ENCODE data around the gene DOHH.

The DOHH gene, protein sequence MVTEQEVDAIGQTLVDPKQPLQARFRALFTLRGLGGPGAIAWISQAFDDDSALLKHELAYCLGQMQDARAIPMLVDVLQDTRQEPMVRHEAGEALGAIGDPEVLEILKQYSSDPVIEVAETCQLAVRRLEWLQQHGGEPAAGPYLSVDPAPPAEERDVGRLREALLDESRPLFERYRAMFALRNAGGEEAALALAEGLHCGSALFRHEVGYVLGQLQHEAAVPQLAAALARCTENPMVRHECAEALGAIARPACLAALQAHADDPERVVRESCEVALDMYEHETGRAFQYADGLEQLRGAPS

DNA sequence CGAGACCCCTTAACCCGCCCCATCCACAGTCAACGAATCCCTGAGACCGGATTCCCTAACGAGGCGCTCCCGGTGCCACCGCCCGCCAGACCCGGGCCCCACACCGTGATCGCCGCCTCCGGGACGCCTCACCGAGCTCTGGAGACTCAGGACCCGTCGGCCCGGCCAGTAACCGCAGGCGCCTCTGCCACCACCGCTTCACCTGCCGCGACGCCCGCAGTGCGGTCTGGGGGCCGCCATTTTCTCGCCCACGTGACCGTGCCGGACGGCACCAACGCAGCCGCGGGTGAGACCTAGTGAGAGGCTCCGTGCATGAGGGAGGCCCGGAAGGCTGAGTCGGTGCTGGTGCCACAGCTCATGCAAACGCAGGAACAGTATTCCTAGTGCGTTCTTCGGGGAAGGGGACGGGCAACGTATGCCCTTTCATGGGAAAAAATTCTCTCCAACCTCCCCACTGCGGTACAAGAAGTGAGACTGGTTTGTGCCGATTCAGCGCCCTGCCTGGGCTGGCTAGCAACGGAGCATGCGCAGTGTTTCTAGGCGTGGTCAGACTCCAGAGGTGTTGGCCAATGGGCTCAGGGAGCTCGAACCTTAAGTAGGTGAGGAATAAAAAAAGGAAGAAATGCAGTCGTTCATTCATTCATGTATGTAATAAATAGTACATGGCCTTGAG, at the start of gene DOHH:
Gene DOHH, minus strand, starts transcription at position 246 of the 673 bp plus-strand sequence. CDS start 3,860 bp downstream, outside the sequence.
- FAIRE-seq = peak; percentile 61
- DNase-seq (ENCODE audit: insufficient read length, low spot score) = peak; percentile 99
- TF ChIP-seq POLR2A (IDR thresholded peaks at IDR 0.05; ENCODE audit: low read depth, low read length) = peak; percentile 79

DNA sequence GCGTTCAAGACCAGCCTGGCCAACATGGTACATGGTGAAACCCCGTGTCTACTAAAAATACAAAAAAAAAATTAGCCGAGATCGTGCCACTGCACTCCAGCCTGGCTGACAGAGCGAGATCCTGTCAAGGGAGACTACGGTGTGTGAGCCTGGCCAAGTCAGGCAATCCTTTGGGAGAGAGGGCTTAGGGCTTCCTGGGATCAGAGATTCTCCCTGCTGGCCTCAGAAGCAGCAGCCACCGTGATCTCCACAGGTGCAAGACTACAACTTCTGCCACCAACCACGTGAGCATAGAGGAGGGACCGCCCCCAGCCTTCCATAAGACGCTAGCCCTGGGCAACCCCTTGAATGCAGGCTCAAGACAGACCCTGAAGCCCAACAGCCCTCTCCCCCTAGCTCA, 49.3 kb upstream of the DOHH start:
- FAIRE-seq (no peak), DNase-seq (ENCODE audit: insufficient read length, low spot score) (no peak)
- no peak for TF ChIP-seq POLR2A (IDR thresholded peaks at IDR 0.05; ENCODE audit: low read depth, low read length)

DNA sequence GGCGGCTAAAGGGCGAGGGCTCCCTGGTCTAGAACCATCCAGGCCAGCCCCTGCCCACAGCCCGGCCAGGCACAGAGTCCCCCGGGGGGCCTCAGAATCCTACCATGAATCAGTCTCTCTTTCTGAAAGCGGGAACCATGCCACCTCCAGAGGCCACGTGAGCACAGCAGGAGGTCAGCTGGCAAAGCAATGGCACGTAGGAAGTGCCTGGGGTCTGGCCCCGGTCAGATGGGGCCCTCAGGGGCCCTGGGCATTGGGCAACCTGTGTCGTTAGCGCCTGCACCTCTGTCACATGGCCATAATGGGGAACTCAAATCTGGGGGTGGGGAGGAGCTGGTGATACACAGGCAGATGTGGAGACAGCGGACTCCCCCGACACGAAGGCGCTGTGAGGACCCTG, 48.1 kb upstream of the DOHH start:
- no peak for TF ChIP-seq POLR2A (IDR thresholded peaks at IDR 0.05; ENCODE audit: low read depth, low read length)
- FAIRE-seq = no peak
- DNase-seq (ENCODE audit: insufficient read length, low spot score) = no peak

DNA sequence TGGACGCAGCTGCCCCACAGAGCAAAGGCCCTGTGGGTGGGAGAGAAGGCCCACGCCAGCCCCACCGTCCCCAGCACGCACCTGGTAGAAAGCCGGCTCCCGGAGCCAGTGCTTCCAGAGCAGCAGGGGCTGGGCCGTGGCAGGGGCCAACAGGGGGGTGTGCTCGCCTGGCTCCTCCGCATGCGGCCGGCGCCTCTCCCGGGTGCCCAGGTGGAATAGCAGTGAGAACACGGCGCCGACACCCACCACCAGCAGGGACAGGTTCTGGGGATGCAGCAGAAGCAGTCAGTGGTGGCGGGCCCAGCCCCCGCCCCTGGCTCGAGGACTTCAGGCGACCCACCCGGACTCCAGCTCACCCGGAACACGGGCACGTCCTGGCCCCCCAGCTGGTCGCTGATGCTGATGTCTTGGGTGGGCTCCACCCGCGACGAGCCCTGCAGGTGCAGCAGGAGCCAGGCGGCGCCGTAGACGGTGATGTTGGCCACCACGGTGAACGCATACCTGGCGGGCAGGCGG, 47.4 kb upstream of the DOHH start:
- no peak for FAIRE-seq

DNA sequence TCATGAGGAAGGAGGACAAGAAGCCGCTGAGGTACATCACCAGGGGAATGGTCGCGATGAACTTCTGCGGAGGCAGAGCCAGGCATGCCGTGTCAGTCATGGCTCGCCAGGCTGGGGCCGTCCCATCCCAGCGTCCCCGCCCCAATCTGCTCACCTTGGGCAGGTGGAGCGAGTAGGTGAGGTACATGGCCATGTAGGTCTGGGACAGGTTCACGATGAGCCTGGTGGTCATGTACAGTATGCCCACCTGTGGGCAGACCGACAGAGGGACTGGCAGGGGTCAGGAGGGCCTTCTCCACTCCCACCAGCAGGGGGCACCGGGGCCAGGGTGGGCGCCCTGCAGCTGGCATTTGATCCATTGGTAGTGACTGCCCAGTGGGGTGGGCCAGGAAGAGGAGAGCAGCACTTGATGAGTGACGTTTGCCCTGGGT, 46.8 kb upstream of the DOHH start:
- TF ChIP-seq POLR2A (IDR thresholded peaks at IDR 0.05; ENCODE audit: low read depth, low read length) = no peak
- FAIRE-seq (no peak), DNase-seq (ENCODE audit: insufficient read length, low spot score) (no peak)

More for the DNA sequence above, 47.4 kb upstream of the DOHH start:
- no peak for DNase-seq (ENCODE audit: insufficient read length, low spot score)
- no peak for TF ChIP-seq POLR2A (IDR thresholded peaks at IDR 0.05; ENCODE audit: low read depth, low read length)

DNA sequence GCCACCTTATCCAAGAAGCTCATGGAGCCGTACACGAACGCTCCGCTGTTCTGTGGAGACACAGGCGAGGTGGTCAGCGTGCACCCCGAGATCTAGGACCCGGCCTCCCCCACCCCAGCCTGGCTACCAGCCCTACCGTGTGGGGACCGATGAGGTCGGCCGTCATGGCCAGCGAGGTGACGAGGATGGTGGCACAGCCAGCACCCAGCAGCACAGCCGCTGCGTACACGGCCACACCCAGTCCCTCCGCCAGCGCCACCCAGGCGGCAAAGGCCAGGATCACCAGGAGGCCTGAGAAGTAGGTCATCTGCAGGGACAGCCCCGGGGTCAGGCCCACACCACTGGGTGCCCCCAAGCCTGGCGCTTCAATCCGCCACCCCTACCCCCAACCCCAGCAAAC, 45.6 kb upstream of the DOHH start:
- no peak for TF ChIP-seq POLR2A (IDR thresholded peaks at IDR 0.05; ENCODE audit: low read depth, low read length)
- no peak for FAIRE-seq
- DNase-seq (ENCODE audit: insufficient read length, low spot score) = no peak

DNA sequence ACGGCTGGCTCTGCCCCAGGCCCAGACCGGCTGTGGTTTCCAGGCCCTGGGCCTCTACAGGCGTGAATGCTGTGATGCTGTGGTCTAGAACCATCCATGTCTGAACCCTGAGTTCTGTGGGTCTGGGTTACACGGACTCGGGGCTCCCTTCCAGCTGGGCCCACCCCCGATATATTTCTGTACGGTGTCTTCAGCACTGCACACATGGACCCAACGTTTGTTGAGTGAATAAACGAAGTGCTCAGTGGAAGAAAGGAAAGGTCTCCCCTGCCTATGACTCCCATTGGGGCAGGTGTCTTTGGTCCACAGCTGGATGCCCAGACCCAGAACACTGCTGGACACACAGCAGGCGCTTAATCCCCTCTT, 45.2 kb upstream of the DOHH start:
- FAIRE-seq (no peak), DNase-seq (ENCODE audit: insufficient read length, low spot score) (no peak)
- TF ChIP-seq POLR2A (IDR thresholded peaks at IDR 0.05; ENCODE audit: low read depth, low read length) = no peak

DNA sequence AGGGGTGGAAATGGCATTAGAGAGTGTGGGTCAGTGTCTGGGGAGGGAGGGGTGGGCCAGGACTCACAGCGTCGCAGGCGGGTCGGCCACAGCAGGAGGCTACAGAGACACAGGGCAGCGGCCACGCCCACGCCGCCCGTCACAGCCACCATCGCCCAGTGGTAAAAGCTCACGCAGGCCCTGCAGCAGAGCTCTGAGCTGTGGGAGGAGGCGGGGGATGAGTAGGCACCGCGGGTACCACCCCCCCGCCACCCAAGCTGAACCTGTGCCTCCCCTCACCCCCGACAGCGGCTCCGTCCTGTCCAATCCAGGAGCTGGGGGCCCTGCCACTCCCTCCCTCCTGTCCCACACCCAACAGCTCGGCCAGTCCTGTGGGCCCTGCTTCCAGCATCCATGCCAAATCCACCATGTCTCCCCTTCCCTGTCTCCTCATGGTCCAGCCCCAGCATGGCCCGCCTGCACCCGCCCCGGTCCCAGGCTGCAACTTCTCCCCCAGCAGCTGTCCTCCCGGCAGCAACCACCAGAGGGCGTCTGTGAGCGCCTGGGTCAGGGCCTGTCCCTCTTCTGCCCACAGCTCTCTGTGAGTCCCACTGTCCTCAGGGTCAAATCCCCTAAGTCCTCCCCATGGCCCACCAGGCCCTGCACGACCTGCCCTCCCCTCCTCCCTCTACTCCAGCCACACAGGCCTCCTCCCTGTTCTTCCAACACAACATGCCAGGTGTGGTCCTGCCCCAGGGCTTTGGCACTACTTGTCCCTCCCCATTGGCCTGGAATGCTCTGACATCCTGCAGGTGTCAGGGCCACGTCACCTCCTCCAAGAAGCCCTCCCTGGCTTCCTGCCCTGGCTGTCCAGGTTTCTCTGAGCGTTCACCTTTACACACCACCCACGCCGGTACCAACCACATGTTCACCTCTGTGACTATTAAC, 44.5 kb upstream of the DOHH start:
- peak; percentile 83 for DNase-seq (ENCODE audit: insufficient read length, low spot score)
- FAIRE-seq = no peak
- no peak for TF ChIP-seq POLR2A (IDR thresholded peaks at IDR 0.05; ENCODE audit: low read depth, low read length)

DNA sequence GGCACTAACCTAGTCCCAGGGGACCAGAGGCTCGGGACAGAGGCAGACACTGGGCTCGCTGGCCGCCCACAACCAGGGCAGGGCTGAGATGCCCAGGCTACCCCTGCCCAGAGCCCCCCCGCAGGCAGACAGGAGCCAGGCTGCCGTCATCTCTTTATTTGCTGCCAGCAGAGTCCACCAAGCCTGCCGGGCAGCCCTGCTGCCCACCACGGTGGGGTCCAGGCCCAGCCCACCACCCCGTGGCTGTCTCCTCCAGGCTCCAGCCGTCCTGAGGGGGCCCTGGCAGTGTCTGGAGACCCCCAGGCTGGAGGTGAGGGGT, 43.5 kb upstream of the DOHH start:
- TF ChIP-seq POLR2A (IDR thresholded peaks at IDR 0.05; ENCODE audit: low read depth, low read length) = no peak
- no peak for DNase-seq (ENCODE audit: insufficient read length, low spot score)
- no peak for FAIRE-seq

DNA sequence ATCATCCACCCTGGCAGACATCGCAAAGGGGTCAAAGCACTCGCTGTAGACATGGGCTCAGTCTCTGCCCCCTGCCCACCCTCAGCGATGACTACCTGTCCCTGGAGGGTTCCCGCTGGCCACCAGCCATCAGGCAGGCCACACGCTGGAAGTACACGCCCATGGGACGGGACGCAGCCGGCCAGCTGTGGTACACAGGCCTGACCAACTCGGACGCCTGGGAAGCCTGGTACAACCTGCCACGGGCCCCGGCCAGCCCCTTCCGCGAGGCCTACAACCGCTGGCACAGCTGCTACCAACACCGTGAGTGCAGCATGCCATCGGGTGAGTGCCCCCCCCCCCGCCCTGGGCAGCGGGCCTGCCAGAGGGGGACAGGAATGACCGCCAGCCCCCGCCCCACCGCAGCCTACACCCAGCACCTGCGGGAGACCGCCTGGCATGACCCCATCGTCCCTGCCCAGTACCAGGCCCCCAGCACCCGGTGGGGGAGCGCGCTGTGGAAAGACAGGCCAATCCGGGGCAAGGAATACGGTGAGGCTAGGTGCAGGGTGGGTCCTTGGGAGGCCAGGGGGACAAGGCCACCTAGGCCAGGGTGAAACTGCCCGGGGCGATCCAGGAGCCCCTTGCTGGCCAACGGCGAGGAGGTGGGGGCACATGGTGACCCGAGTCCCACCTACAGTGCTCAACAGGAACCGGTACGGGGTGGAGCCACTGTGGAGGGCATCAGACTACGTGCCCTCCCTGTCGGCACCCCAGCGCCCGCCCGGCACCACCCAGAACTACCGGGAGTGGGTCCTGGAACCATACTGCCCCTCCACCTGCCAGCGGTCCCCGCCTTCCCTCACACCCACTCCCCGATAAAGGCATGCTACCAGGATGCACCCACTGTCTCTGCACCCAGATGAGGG, 42.9 kb upstream of the DOHH start:
- FAIRE-seq (no peak), DNase-seq (ENCODE audit: insufficient read length, low spot score) (no peak)
- no peak for TF ChIP-seq POLR2A (IDR thresholded peaks at IDR 0.05; ENCODE audit: low read depth, low read length)

DNA sequence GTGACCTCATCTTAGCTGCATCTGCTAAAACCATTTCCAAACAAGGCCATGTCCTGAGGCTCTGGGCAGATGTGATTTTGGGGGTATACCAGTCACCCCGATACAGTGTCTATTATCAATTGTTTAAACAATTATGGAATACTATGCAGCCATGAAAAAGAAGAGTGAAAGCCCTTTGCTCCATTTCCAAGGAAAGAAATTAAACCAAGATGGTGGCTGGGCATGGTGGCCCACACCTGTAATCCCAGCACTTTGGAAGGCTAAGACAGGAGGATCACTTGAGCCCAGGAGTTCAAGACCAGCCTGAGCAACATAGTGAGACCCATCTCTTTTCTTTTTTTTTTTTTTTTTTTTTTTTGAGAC, 39.3 kb upstream of the DOHH start:
- DNase-seq (ENCODE audit: insufficient read length, low spot score) = no peak
- no peak for TF ChIP-seq POLR2A (IDR thresholded peaks at IDR 0.05; ENCODE audit: low read depth, low read length)
- FAIRE-seq = no peak

DNA sequence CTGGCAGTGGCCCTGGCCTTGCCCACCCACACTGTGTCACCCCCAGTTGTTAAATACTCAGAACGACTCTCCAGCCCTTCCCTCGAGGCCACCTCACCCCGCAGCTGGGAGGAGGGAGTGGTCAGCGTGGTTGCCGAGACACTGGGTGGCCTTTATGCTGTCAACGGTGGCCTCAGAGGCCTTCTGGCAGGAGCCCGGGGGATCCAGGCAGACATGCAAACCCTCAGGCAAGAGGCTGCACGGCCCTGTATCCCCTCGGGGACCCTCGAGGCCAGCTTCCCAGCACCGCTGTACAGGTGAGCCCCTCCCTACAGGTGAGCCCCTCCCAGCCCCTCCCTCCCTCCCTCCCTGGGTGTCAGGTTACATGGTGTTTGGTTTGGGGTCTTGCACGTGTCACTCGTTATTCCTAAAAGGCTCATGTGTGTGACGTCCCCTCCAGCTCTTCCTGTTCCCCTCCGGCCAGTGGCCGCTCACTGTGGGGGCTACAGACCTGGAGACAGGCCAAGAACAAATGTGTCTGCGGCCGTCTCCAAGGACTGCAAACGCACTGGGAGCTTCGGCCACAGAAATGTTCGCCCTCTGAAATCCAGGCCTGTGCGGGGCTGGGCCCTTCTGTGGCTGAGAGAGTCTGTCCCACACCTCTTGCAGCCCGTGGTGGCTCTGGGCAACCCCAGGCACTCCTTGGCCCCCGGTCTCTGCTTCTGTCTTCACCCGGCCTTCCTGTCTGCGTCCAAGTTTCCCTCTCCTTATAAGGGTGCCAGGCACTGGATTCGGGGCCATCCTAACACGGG, 38.7 kb upstream of the DOHH start, which contains the start of gene TEKTIP1:
Gene TEKTIP1, plus strand, starts transcription at position 210 of the 791 bp plus-strand sequence. Its CDS starts 4 bp downstream, at position 214.
- FAIRE-seq (no peak), DNase-seq (ENCODE audit: insufficient read length, low spot score) (peak; percentile 65)
- TF ChIP-seq POLR2A (IDR thresholded peaks at IDR 0.05; ENCODE audit: low read depth, low read length) = no peak

All from H54 (cell line).